Keratinocyte (primary cell): ENCODE measurements around the gene FOXL2NB. TPM values are rescaled to one million over a fixed set of nuclear protein-coding genes. Genes with fewer than 3 reads are reported as not detected.

Experiments
- DNase-seq: peaks from one replicate; pipeline ENCODE4 v3.0.0-alpha.2; 2011; ENCODE audit warnings: low read depth, missing footprints, low spot score
- FAIRE-seq: peaks from 2 replicates; lab custom pipeline; 2011; peaks lifted over from hg19 to GRCh38; lab: Jason Lieb, UNC
- H2AFZ ChIP-seq: 2 replicates; pipeline ENCODE4 v1.6.0; 2012; ENCODE audit warnings: low read length, control low read depth, inconsistent platforms; ENCODE audit not compliant: control insufficient read depth
- H3K27ac ChIP-seq: 2 replicates; pipeline ENCODE4 v1.5.1; 2011; ENCODE audit warnings: low read length; ENCODE audit not compliant: control insufficient read depth, insufficient read depth
- H3K27me3 ChIP-seq: 3 replicates; pipeline ENCODE4 v1.6.0; 2011; ENCODE audit warnings: low read length; ENCODE audit not compliant: control insufficient read depth, insufficient read depth; ENCODE audit errors: extremely low read depth
- H3K36me3 ChIP-seq, 2 experiments: 2 replicates in 1 of 2; 3 replicates in 1 of 2; pipeline ENCODE4 v1.5.1; 2011; ENCODE audit warnings: low read length in 2 of 2, mild to moderate bottlenecking in 1 of 2; ENCODE audit not compliant: control insufficient read depth in 2 of 2, insufficient read depth in 2 of 2; ENCODE audit errors: extremely low read depth in 1 of 2
- H3K4me1 ChIP-seq: 3 replicates; pipeline ENCODE4 v1.5.1; 2011; ENCODE audit warnings: low read length; ENCODE audit not compliant: control insufficient read depth, insufficient read depth; ENCODE audit errors: extremely low read depth
- H3K4me2 ChIP-seq: 3 replicates; pipeline ENCODE4 v1.6.0; 2011; ENCODE audit warnings: low read depth, low read length; ENCODE audit not compliant: control insufficient read depth, insufficient read depth; ENCODE audit errors: extremely low read depth
- H3K4me3 ChIP-seq, 3 experiments: fragments of 200-600 bp in 1 of 3; sonication (generic) in 1 of 3; 2 replicates in 2 of 3; 3 replicates in 1 of 3; pipeline ENCODE4 v1.5.1; 2011 to 2016; ENCODE audit warnings: low read length in 3 of 3, mild to moderate bottlenecking in 3 of 3, control low read depth in 2 of 3, inconsistent platforms in 1 of 3, low read depth in 1 of 3, mixed read lengths in 1 of 3, mixed run types in 1 of 3, moderate library complexity in 1 of 3; ENCODE audit not compliant: control insufficient read depth in 2 of 3, insufficient read depth in 2 of 3; ENCODE audit errors: extremely low read depth in 1 of 3
- H3K79me2 ChIP-seq: 2 replicates; pipeline ENCODE4 v1.6.0; 2012; ENCODE audit warnings: low read length; ENCODE audit not compliant: control insufficient read depth, insufficient read depth
- H3K9ac ChIP-seq: 3 replicates; pipeline ENCODE4 v1.6.0; 2011; ENCODE audit warnings: low read length; ENCODE audit not compliant: control insufficient read depth, insufficient read depth; ENCODE audit errors: extremely low read depth
- H3K9me1 ChIP-seq: 3 replicates; pipeline ENCODE4 v1.6.0; 2011; ENCODE audit warnings: low read length; ENCODE audit not compliant: control insufficient read depth, insufficient read depth; ENCODE audit errors: extremely low read depth
- H3K9me3 ChIP-seq: 2 replicates; pipeline ENCODE4 v1.5.1; 2012; ENCODE audit warnings: low read depth, low read length; ENCODE audit not compliant: control insufficient read depth
- H4K20me1 ChIP-seq: 3 replicates; pipeline ENCODE4 v1.6.0; 2011; ENCODE audit warnings: low read length; ENCODE audit not compliant: control insufficient read depth, insufficient read depth; ENCODE audit errors: extremely low read depth
- CTCF ChIP-seq, 3 experiments: IDR thresholded peaks in 1 of 3; conservative IDR thresholded peaks in 1 of 3; optimal IDR thresholded peaks in 1 of 3; 2 replicates in 2 of 3; 3 replicates in 1 of 3; pipeline versions ENCODE3 to v1.5.1; 2011; ENCODE audit warnings: low read length in 3 of 3, mild to moderate bottlenecking in 3 of 3, moderate library complexity in 2 of 3, control low read depth in 1 of 3, inconsistent platforms in 1 of 3; ENCODE audit not compliant: insufficient read depth in 2 of 3; ENCODE audit errors: extremely low read depth in 1 of 3
- EZH2 ChIP-seq: IDR thresholded peaks from one replicate; pipeline ENCODE4 v1.6.1; 2012; ENCODE audit warnings: inconsistent platforms, mild to moderate bottlenecking, low read length, moderate library complexity
- dilution Hi-C: fragments of 300-500 bp; cut with MboI; formaldehyde crosslinking; loops from one replicate; pipeline ENCODE4 v1.7.0; 2020; ENCODE audit warnings: low sequenced_read_pairs; ENCODE audit not compliant: extremely low pct_ligation_motif_present
- polyA plus RNA-seq, 5 experiments: library from polyadenylated mRNA; depleted of rRNA in 3 of 5; stranded (reverse) in 3 of 5; stranded (forward) in 1 of 5; unstranded in 1 of 5; fragments of >200 nt; gene quantifications; 1 replicate in 1 of 5; 2 replicates in 3 of 5; 3 replicates in 1 of 5; pipeline versions ENCODE4 v1.2.1 to v1.2.3, GENCODE V29; 2011 to 2012; ENCODE audit warnings: missing spikeins in 2 of 5, low read depth in 1 of 5, low replicate concordance in 1 of 5

The FOXL2NB gene
- polyA plus RNA-seq, 1 donor (not counting 4 experiments of a cell fraction or from before 2014, with no cell fraction given) = 0.38 TPM

DNA sequence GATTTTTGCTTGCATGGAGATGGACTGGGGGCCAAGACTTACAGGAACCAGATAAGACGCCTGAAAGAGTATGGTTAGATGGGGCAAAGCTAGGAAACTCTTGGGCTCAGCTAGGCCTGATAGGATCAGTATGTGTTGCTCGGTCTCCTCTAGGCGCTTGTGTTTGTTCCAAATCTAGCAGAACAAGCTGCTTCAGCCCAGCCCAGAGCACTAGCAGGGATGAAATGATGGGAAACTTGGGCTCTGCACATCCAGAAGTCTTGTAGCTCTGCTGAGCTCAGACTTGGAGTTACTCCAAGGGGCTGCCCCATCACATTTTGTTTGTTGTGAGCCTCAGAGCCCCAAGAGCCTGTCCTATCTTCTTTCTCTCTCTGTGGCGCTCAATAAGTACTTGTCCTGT lies 34.8 kb upstream of the FOXL2NB start:
- no peaks in the 10 kb centered on the region for H4K20me1 ChIP-seq
- H3K27ac ChIP-seq = no peak overlapping the region
- H3K27me3 ChIP-seq = no peaks in the 10 kb centered on the region
- no peak for TF ChIP-seq CTCF (optimal IDR thresholded peaks at IDR 0.05 in 1 of 3, IDR thresholded peaks at IDR 0.05 in 1 of 3, conservative IDR thresholded peaks at IDR 0.05 in 1 of 3; ENCODE audit: extremely low read depth in 1 of 3, insufficient read depth in 2 of 3, low read length in 3 of 3)
- TF ChIP-seq EZH2 = no peak
- H3K9me1 ChIP-seq = no peaks in the 10 kb centered on the region
- H2AFZ ChIP-seq = peak overlapping the region; percentile 2
- H3K9me3 ChIP-seq = no peaks in the 10 kb centered on the region
- H3K9ac ChIP-seq = peak overlapping the region; percentile 30
- DNase-seq = no peak
- H3K79me2 ChIP-seq = no peaks in the 10 kb centered on the region
- no peak overlapping the region for H3K4me2 ChIP-seq
- no peak for FAIRE-seq
- peaks cover 27% of the 10 kb centered on the region for H3K4me1 ChIP-seq
- dilution Hi-C loops = loop anchor here (25.0 kb wide), 1 partner anchor 100 kb away; no protein-coding TSS in a partner anchor
- H3K36me3 ChIP-seq = no peaks in the 10 kb centered on the region
- no peak overlapping the region for H3K4me3 ChIP-seq

DNA sequence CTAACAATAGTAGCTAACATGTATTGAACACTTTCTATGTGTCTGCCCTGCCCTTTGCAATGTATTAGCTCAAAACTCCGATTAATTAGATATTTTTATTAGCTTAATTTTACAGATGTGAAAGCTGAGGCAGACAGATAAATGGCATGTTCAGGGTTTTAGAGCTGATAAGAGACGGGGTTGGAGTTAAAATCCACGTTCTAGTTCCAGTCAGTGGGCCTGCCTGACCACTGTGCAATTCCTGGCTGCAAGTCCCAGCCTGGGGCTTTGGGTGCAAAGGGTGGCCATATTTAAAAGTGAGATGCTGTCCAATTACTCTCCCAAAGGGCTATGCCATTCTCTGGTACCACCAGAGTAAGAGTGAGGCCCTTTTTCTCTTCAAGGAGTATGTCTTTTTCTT lies 33.3 kb upstream of the FOXL2NB start:
- no peak for FAIRE-seq
- Histone ChIP-seq H3K79me2 (no peaks in the 10 kb centered on the region), H3K4me1 (peaks cover 27% of the 10 kb centered on the region), H3K9me1 (no peaks in the 10 kb centered on the region), H3K27me3 (no peaks in the 10 kb centered on the region), H3K9ac (no peak overlapping the region), H4K20me1 (no peaks in the 10 kb centered on the region), H3K4me3 (no peak overlapping the region), H3K9me3 (no peaks in the 10 kb centered on the region), H3K36me3 (no peaks in the 10 kb centered on the region), H3K27ac (no peak overlapping the region), H3K4me2 (no peak overlapping the region), H2AFZ (no peak overlapping the region)
- TF ChIP-seq EZH2 (no peak), CTCF (optimal IDR thresholded peaks at IDR 0.05 in 1 of 3, IDR thresholded peaks at IDR 0.05 in 1 of 3, conservative IDR thresholded peaks at IDR 0.05 in 1 of 3; ENCODE audit: extremely low read depth in 1 of 3, insufficient read depth in 2 of 3, low read length in 3 of 3) (no peak)
- no peak for DNase-seq
- dilution Hi-C loops = loop anchor here (25.0 kb wide), 1 partner anchor 101 kb away; no protein-coding TSS in a partner anchor
